Fibroblast of the aortic adventitia (primary cell): ENCODE results near the gene ZMYND8. TPM values are rescaled to one million over a fixed set of nuclear protein-coding genes. Genes with fewer than 3 reads are reported as not detected.
"Not testable (repeated sequence)": the region's sequence is repeated elsewhere in the genome, so short reads cannot be mapped to it uniquely, and the experiment has no call there.

Source experiments
- DNase-seq: peaks from one replicate; pipeline ENCODE4 v3.0.0-alpha.2; 2010; ENCODE audit warnings: low read depth
- H3K4me3 ChIP-seq: 2 replicates; pipeline ENCODE4 v1.5.1; 2011; ENCODE audit warnings: low read depth, mild to moderate bottlenecking, control low read depth, low read length, moderate library complexity
- total RNA-seq: library from RNA; depleted of rRNA; stranded (reverse); fragments of >200 nt; gene quantifications from 2 replicates; pipeline ENCODE4 v1.2.3, GENCODE V29; 2012; ENCODE audit warnings: low replicate concordance
- TF ChIP-seq, protein P1 (sequence below): IDR thresholded peaks from 2 replicates; pipeline ENCODE4 v1.5.1; 2011; ENCODE audit warnings: mild to moderate bottlenecking, low read length, control low read depth, inconsistent platforms; ENCODE audit not compliant: insufficient read depth

The ZMYND8 gene
- total RNA-seq, 1 donor, result 24.0 TPM

DNA sequence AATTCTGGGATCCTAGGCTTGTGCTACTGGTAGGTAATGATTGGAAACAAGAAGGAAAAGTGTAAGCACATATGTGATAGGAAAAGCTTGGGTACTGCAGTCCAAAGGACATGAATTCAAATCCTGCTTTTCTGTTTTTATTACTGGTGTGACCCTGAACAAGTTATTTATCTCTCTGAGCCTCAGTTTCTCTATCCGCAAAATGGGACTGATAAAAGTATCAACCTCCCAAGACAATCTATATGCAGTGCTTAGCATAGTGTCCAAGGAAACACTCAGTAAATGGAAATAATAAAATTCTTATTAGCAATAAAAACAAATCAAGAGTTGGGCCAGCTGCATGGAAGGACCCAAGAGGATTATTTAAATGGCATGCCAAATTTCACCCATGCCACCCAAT lies 108.5 kb downstream of the ZMYND8 start:
- H3K4me3 ChIP-seq, result no peak overlapping the region
- no peak for DNase-seq
- TF ChIP-seq, protein P1, sequence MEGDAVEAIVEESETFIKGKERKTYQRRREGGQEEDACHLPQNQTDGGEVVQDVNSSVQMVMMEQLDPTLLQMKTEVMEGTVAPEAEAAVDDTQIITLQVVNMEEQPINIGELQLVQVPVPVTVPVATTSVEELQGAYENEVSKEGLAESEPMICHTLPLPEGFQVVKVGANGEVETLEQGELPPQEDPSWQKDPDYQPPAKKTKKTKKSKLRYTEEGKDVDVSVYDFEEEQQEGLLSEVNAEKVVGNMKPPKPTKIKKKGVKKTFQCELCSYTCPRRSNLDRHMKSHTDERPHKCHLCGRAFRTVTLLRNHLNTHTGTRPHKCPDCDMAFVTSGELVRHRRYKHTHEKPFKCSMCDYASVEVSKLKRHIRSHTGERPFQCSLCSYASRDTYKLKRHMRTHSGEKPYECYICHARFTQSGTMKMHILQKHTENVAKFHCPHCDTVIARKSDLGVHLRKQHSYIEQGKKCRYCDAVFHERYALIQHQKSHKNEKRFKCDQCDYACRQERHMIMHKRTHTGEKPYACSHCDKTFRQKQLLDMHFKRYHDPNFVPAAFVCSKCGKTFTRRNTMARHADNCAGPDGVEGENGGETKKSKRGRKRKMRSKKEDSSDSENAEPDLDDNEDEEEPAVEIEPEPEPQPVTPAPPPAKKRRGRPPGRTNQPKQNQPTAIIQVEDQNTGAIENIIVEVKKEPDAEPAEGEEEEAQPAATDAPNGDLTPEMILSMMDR, result no peak

GRCh38 chr20:47246061-47246777 lies 110.3 kb downstream of the ZMYND8 start:
- TF ChIP-seq, protein P1, result no peak
- no peak overlapping the region for H3K4me3 ChIP-seq
- DNase-seq, result no peak

GRCh38 chr20:47245166-47245565 lies 111.3 kb downstream of the ZMYND8 start:
- not testable (repeated sequence) for DNase-seq, H3K4me3 ChIP-seq

GRCh38 chr20:47244451-47244850 lies 112.0 kb downstream of the ZMYND8 start:
- no peak overlapping the region for H3K4me3 ChIP-seq
- no peak for DNase-seq
- TF ChIP-seq, protein P1, result no peak

DNA sequence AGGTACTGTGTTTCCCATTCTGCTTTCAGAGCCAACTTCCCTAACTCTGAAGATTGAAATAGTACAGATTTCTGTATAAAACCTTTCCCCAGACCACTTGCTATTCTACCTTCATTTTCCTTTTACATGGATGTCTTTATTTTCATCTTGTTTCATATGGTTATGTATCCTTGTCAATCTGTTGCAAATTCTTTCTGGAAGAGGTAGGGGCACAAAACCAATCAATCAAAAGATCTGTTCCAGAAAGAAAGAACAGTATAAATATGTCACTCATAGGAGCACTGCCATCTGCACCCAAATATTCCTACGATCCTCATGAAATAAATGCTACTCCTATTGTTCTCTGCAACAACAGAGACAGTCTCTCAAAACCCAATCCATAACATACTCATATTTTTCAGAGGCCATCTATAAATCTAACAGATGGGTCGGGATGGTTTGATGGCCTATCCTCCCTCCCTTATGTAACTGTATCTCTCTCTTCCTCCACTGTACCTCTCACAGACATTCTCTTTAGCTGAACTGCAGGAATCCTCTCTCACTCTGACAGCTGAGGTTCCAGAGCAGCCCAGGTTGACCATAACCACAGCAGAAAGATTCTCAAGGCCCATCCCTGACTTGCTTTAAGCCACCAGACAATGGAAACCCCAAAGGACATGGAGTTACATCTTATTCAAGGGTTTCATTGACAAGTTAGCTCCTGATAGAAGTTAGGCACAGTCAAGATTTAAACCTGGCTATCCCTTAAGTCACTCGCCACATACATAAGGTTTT lies 112.8 kb downstream of the ZMYND8 start:
- DNase-seq, result no peak
- H3K4me3 ChIP-seq, result no peak overlapping the region
- TF ChIP-seq, protein P1, result no peak

GRCh38 chr20:47243003-47243402 lies 113.5 kb downstream of the ZMYND8 start:
- TF ChIP-seq, protein P1, result no peak
- no peak overlapping the region for H3K4me3 ChIP-seq
- DNase-seq, result no peak

DNA sequence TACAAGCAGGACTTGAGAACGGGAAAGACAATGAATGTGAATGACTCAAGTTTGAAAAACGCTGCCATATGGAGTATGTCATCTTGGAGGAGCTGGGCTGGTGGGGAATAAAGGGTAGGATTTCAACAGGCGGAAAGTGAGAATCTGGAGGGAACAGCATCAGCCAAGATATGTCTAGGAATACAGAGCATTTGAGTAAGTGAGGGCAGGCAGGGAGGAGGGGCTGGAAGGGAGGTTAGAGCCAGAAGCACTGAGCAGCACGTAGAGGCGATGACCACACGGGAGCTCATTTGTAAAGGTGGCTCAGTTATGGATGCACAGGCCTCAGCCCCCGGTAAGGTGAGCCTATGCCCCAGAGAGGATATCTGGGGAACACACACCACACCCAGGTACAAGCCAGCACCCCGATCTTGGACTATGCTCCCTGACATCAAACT lies 115.1 kb downstream of the ZMYND8 start:
- TF ChIP-seq, protein P1, result no peak
- DNase-seq, result peak; percentile 99
- H3K4me3 ChIP-seq, result no peak overlapping the region

DNA sequence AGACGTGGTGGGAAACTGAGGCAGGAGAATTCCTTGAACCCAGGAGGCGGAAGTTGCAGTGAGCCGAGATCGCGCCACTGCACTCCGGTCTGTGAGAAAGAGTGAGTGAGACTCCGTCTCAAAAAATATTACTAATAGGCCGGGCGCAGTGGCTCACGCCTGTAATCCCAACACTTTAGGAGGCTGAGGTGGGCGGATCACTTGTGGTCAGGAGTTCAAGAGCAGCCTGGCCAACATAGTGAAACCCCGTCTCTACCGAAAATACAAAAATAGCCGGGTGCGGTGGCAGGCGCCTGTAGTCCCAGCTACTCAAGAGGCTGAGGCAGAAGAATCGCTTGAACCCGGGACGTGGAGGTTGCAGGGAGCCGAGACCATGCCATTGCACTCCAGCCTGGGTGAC lies 116.4 kb downstream of the ZMYND8 start:
- DNase-seq, H3K4me3 ChIP-seq: not testable (repeated sequence)
